GM18868 (cell line): ENCODE results near the gene CALR3.
"Not testable (repeated sequence)": the region's sequence is repeated elsewhere in the genome, so short reads cannot be mapped to it uniquely, and the experiment has no call there.

ENCODE experiments used
- ATAC-seq: cut with Tn5 transposase; IDR thresholded peaks from one replicate; pipeline ENCODE4 v1.9.1; 2021; ENCODE audit warnings: mild to moderate bottlenecking, moderate library complexity; ENCODE audit not compliant: unreplicated experiment

The CALR3 gene

DNA sequence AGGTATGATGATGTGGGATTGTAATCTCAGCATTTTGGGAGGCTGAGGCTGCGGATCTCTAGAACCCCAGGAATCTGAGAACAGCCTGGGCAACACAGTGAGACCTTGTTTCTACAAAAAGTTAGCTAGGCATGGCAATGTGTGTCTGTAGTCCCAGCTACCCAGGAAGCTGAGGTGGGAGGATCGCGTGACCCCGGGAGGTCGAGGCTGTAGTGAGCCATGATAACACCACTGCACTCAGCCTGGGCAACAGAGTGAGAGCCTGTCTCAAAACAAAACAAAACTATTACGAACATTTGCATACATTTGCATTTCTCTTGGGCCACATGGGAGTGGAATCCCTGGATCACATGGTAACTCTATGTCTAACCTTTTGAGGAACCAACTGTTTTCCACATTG, 1.9 kb upstream of the CALR3 start:
- no peak for ATAC-seq

GRCh38 chr19:16497042-16497441, 1.1 kb upstream of the CALR3 start:
- ATAC-seq = no peak

- no peak for ATAC-seq
These were observed 631 bp upstream of the CALR3 start for GRCh38 chr19:16496613-16496983.

DNA sequence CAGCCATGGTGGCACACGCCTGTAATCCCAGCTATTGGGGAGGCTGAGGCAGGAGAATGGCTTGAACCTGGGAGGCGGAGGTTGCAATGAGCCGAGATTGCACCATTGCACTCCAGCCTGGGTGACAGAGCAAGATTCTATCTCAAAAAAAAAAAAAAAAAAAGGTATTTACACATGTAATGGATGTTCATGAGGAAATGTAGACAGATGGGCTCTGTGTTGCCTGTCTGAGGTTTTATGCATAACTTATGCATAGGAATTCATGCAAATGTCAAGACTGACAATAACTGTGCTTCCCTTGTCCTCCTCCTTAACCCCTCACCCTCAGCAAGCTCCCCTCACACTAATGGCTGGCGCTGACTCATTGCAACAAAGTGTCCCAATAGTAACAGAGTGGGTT, 9.5 kb downstream of the CALR3 start:
- not testable (repeated sequence) for ATAC-seq

GRCh38 chr19:16482745-16483144, 13.2 kb downstream of the CALR3 start:
- no peak for ATAC-seq

GRCh38 chr19:16477311-16477710, 18.7 kb downstream of the CALR3 start:
- no peak for ATAC-seq

- no peak for ATAC-seq
These were observed 19.6 kb downstream of the CALR3 start for GRCh38 chr19:16476401-16476800.

DNA sequence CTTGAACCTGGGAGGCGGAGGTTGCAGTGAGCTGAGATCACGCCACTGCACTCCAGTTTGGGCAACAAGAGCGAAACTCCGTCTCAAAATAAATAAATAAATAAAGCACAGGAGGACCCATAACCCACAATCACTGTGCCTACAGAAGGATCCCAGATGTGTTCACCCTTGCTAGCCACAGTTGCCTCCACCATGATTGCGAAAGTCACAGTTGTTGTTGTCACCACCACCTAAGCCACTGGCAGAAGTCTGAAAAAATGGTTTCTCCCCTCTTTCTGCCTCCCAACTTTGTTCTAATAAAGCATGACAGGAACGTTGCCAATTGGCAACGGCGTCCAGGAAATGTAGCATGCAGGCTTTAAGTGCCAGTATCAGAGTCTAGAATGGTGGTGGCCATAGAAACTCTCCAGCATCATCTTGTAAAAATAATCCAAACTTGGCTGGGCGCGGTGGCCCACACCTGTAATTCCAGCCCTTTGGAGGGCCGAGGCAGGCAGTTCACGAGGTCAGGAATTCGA, 22.0 kb downstream of the CALR3 start:
- no peak for ATAC-seq

- no peak for ATAC-seq
These were observed 23.0 kb downstream of the CALR3 start for GRCh38 chr19:16472992-16473391.

DNA sequence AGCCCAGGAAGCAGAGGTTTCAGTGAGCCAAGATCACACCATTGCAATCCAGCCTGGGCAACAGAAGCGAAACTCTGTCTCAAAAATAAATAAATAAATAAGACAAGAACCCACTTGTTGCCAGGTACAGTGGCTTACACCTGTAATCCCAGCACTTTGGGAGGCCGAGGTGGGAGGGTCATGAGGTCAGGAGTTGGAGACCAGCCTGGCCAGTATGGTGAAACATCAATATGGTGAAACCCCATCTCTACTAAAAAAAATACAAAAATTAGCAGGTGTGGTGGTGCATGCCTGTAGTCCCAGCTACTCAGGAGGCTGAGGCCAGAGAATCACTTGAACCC, 23.4 kb downstream of the CALR3 start:
- ATAC-seq = not testable (repeated sequence)

GRCh38 chr19:16470911-16471811, 24.8 kb downstream of the CALR3 start:
- ATAC-seq = peak; percentile 23

DNA sequence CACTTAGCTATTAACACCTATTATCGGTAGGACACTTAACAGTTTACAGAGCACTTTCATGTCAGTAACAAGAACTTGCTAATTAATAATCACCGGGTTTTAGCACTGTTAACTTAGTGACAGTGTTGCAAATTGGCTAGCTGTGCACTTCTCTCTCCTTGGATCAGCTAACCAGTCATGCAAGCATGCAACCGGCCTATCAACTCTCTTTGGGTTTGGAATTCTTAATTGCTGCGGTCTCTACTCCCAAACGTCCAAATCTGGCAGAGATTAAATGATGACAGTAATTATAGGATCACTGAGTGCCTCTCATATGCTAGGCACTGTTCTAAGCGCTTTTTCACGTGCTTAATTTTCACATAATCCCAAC, 25.4 kb downstream of the CALR3 start:
- no peak for ATAC-seq

DNA sequence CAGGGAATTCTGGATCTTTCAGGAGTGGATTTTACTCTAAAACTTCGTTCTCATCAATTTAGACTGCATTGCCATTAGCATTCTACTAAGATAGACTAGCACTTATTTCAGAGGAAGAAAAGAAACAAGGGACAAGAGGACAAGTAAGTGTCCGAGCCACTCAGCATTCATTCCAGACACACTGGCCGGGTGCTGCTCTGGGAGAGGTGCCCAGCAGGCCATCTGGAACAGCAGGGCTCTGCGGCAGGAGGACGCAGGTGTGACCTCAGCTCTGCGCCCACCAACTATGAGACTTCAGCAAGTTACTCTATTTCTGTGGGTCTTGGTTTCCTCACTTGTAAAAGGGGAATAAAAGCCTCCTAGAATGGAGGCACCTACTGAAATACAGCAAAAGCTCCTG, 28.4 kb downstream of the CALR3 start:
- ATAC-seq = no peak

DNA sequence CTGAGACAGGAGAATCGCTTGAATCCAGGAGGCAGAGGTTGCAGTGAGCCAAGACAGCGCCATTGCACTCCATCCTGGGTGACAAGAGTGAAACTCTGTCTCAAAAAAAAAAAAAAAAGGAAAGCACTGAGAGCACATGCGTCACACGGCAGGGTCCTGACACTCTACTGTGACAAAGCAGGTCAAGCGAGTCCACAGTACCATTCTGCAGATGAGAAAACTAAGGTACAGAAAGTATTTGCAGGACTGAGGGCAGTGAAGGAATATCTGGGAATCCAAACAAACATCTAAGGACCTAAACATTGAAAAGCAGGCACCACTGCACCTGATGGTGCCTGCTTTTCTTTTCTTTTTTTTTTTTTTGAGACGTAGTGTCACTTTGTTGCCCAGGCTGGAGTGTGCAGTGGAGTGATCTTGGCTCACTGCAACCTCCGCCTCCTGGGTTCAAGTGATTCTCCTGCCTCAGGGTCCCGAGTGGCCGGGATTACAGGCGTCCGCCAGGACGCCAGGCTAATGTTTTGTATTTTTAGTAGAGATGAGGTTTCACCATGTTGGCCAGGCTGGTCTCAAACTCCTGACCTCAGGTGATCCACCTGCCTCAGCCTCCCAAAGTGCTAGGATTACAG, 29.1 kb downstream of the CALR3 start:
- ATAC-seq = not testable (repeated sequence)

- ATAC-seq = no peak
These were observed 30.7 kb downstream of the CALR3 start for GRCh38 chr19:16465239-16465638.

DNA sequence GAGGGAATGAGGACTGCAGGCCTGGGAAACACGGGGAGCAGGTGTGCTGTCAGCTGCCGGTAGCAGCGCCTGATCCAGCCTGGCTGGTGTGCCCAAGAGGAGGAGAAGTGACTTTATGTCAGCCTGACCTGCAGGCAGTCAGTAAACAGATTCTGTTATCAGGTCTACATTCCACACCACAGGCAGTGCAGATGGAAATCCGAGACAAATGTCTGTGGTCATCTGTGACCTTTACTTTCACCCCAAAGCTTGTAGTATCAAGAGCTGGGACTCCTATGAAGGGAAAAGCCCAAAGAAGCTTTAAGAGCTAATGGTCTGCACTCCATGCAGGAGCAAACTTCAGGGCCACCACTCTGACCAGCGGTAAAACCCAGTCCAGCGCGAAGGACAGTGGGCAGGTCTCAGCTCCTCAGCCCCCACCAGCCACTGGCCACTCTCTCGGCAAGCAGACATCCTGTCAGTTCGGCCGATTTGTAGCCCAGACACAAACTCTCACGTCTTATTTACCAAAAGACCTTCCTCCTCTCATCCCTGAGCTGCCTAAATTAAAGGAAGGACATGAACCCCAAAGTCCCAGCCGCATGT, 31.9 kb downstream of the CALR3 start:
- no peak for ATAC-seq

DNA sequence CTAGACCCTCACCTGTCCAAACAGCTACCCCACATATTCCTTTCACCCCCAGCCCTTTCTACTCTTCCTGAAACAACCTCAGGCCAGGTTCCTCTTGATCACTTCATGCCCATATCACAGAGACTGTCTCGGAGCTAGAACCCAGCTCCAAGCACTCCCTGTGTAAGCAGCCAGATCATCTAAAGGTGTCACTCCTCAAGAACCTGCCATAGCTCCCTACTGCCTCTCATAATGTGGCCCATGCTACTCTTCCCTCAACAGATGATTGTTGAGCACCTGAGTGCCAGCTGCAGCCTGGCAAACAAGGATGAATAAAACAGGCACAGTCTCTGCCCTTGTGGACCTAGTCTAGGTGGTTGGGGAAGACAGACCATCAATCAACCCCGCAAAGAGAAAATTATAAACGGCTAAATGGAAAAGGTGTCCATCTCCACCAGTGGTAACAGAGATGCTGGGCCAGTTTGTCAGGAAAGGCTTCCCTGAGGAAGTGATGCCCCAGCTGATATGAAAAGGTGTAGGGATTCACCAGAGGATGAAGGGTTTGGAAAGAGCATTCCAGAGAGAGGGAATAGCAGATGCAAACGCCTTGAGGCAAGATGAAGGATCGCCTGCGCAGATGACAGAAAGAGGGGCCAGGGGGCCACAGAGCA, 32.5 kb downstream of the CALR3 start:
- no peak for ATAC-seq

DNA sequence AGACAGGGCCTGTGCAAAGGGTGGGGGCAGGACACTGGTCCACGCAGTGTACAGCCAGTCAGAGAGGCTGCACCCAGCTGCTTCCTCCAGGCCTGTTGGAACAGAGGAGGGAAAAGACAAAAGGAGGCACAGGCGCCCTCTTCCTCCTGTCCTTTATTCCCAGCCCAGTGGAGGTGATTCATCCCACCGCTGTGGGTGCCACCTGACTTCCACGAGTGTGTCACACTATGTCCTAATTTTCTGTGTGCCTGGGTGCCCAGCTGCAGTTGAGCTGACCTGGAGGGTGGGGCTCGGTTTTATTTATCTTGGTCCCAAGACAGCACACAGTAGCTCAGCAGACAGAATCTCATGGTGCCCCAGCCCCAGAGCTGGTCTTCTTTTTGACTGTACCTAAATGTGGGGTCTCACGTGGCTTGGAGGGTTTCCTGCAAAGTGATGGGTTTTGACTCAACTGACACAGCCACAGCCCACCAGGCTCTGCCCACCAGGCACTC, 33.2 kb downstream of the CALR3 start:
- ATAC-seq = no peak

- ATAC-seq = no peak
These were observed 34.3 kb downstream of the CALR3 start for GRCh38 chr19:16461630-16462051.

GRCh38 chr19:16460454-16460853, 35.5 kb downstream of the CALR3 start:
- ATAC-seq = no peak

DNA sequence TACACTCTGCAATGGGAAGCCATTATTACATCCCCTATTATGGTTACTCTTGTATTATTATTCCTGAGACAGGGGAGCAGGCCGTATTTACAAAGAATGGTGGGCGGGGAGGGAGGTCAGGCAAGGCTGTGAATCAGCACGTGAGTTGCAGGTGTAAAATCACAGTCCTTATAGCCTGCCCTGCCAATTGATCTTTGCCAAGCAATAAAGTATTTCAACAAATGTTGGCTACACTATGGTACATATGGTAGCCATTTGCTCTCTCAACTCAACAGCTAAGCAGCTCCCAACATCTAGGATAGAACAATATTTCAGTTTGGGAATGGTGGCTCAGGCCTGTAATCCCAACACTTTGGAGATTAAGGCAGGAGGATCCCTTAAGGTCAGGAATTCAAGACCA, 36.3 kb downstream of the CALR3 start:
- ATAC-seq = no peak
